Measurements from ENCODE around the gene SBF1. TPM values are rescaled to one million over a fixed set of nuclear protein-coding genes. Genes with fewer than 3 reads are reported as not detected.

The SBF1 gene
- total RNA-seq, 2 donors from 2014 or later = 99.3 to 99.8 TPM

GRCh38 chr22:50513175-50513574 lies 38.3 kb upstream of the SBF1 start:
- peak overlapping the region in 1 of 2 donors; percentile 75 for H3K27ac Mint-ChIP-seq
- peaks cover 19 to 21% of the 10 kb centered on the region in 2 donors for H3K36me3 Mint-ChIP-seq
- DNase-seq (ENCODE audit: low spot score in 2 of 2) = no peak
- no peak for ATAC-seq
- no peaks in the 10 kb centered on the region for H3K9me3 Mint-ChIP-seq

DNA sequence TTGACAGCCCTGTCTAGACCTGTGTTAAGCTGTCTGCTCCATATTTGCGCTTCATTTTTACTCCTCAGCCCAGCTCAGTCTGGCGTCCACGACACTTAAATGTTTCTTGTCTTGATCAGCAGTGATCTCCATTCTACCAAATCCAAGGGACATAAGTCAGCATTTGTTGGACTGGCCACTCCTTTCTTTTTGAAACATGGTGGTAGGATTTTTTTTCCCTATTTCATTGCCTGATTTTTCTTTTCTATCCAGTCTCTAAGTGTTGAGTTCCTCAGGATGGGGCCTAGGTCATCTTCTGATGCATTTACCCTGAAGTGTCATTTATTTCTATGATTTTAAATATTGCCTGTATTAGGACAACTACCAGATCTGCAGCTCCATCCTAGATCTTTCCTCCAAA lies 34.1 kb upstream of the SBF1 start:
- H3K9me3 Mint-ChIP-seq = no peaks in the 10 kb centered on the region
- no peak for ATAC-seq
- H3K27ac Mint-ChIP-seq = peak overlapping the region; percentile 89 to 94
- DNase-seq (ENCODE audit: low spot score in 2 of 2) = no peak
- peaks cover 12 to 29% of the 10 kb centered on the region in 2 donors for H3K36me3 Mint-ChIP-seq

GRCh38 chr22:50507991-50508884 lies 33.4 kb upstream of the SBF1 start, which contains the start of gene NCAPH2:
TSS of gene NCAPH2 (plus strand) at chr22:50508224. CDS start at chr22:50508338, 114 bp downstream.
- Mint-ChIP-seq H3K27ac (peak within 1 kb of the TSS; percentile 89 to 98), H3K36me3 (peaks cover 12 to 29% of the 10 kb centered on the region in 2 donors), H3K9me3 (no peaks in the 10 kb centered on the region)
- DNase-seq (ENCODE audit: low spot score in 2 of 2) (peak; percentile 97 to 99), ATAC-seq (peak; percentile 70 to 78)

GRCh38 chr22:50507421-50507990 lies 32.7 kb upstream of the SBF1 start, which contains the start of gene LMF2:
TSS of gene LMF2 (minus strand) at chr22:50507702. CDS start at chr22:50507675, 27 bp downstream.
- Mint-ChIP-seq H3K9me3 (no peaks in the 10 kb centered on the region), H3K36me3 (peaks cover 12 to 27% of the 10 kb centered on the region in 2 donors), H3K27ac (peak within 1 kb of the TSS; percentile 89 to 98)
- DNase-seq (ENCODE audit: low spot score in 2 of 2) (peak; percentile 91 to 93), ATAC-seq (peak; percentile 83 to 86)

DNA sequence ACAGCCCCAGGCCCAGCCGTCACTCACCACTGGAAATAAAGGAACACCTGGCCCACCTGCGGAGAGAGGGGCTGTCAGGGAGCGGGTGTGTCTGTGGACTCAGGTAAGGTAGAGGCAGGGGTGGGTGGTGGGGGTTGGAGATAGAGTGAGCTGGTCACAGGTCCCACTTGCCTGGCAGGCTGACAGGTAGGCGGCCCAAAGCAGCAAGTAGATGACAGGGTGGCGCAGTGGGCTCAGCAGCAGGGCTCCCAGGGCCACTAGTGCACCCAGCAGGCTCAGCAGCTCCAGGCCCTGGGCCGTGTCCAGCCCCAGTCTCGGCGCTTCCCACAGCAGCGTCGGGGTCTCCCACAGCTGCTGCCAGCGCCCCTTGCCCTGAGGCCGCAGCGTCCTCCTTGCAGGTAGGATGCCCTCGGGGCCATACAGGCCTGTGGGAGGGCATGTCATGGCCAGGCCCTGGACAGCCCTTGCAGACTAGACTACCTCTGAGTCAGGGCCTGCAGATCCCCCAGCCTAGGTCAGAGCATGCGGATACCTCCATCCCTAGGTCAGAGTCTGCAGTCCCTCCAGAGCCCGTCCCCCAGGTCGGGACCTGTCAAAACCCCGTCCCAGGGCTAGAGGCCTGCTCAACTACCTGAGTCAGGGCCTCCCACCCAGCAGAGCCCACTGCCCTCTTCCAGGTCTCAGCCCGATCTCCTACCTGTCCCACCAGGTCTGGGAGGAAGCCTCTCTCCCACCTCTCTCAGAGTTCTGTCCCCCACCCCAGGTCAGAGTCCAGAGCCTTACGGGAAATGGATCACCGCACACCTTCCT lies 32.0 kb upstream of the SBF1 start:
- Mint-ChIP-seq H3K9me3 (no peaks in the 10 kb centered on the region), H3K27ac (peak overlapping the region; percentile 89 to 98), H3K36me3 (peaks cover 12 to 22% of the 10 kb centered on the region in 2 donors)
- peak in 1 of 2 donors; percentile 9 for ATAC-seq
- no peak for DNase-seq (ENCODE audit: low spot score in 2 of 2)

GRCh38 chr22:50505776-50506610 lies 31.2 kb upstream of the SBF1 start:
- ATAC-seq (no peak), DNase-seq (ENCODE audit: low spot score in 2 of 2) (no peak)
- peaks cover 12 to 22% of the 10 kb centered on the region in 2 donors for H3K36me3 Mint-ChIP-seq
- H3K27ac Mint-ChIP-seq = no peak overlapping the region
- H3K9me3 Mint-ChIP-seq = no peaks in the 10 kb centered on the region

- Mint-ChIP-seq H3K27ac (no peak overlapping the region), H3K36me3 (peaks cover 12 to 22% of the 10 kb centered on the region in 2 donors), H3K9me3 (no peaks in the 10 kb centered on the region)
- ATAC-seq (no peak), DNase-seq (ENCODE audit: low spot score in 2 of 2) (no peak)
Observed at GRCh38 chr22:50505276-50505775, 30.5 kb upstream of the SBF1 start.

DNA sequence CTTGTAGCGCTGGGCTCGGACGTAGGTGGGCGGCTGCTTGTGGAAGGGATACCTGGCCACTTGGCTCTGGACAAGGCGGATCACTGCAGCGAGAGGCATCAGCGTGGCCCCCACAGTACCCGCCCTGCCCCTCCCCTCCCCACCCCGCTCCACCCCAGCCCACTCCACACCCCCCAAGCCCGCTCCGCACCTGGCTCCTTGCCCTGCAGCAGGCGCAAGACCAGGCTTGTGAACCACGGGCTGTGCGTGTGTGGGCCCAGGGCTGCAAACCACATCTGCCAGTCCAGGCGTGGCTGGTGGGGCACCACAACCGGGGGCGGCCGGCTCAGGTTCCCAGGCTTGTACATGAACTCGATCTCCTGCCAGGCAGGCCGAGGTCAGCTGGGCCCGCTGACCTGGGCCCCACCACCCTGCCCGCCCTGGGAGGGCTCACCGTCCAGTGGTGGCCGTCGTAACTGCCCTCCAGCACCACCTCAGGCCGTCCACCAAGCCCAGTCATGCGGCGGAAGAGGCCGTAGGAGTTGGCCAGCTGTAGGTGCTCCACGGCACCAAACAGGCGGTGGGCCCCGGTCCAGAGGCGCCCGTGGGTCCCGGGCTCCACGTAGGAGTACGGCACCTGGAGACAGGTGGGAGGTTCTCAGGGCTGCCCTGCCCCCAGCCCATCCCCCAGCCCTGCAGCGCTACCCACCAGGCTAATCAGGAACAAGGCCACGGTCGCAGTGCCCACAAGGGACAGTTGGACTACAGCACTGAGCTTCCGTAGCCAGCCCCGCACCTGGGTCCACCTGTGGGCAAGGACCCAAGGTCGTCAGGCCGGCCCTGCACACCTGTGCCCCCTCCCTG lies 29.8 kb upstream of the SBF1 start:
- Mint-ChIP-seq H3K9me3 (no peaks in the 10 kb centered on the region), H3K36me3 (peaks cover 12 to 21% of the 10 kb centered on the region in 2 donors), H3K27ac (no peak overlapping the region)
- no peak for DNase-seq (ENCODE audit: low spot score in 2 of 2)
- no peak for ATAC-seq

- ATAC-seq (no peak), DNase-seq (ENCODE audit: low spot score in 2 of 2) (no peak)
- no peaks in the 10 kb centered on the region for H3K9me3 Mint-ChIP-seq
- H3K27ac Mint-ChIP-seq = no peak overlapping the region
- H3K36me3 Mint-ChIP-seq = peaks cover 6 to 11% of the 10 kb centered on the region in 2 donors
Observed at GRCh38 chr22:50503475-50504145, 28.8 kb upstream of the SBF1 start.

GRCh38 chr22:50502628-50503474 lies 28.0 kb upstream of the SBF1 start:
- Mint-ChIP-seq H3K27ac (no peak overlapping the region), H3K36me3 (peaks cover 6 to 8% of the 10 kb centered on the region in 2 donors), H3K9me3 (no peaks in the 10 kb centered on the region)
- DNase-seq (ENCODE audit: low spot score in 2 of 2) (no peak), ATAC-seq (no peak)

DNA sequence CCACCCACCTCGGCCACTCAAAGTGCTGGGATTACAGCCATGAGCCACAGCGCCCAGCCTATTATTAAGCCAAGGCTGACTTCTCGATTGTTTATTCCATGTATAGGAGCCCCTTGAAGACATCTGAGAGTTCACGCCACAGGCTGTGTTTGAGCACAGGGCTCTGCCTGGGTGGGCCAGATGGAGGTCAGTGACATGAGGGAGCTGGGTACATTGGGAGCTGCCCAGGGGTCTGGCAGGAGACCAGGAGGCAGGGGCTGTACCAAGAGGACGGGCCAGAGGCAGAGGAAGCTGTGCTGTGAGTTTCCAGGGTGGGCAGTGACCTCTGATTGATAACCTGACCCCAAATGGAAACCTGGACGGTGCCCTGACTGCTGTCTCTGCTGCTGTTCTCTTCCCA lies 27.3 kb upstream of the SBF1 start:
- ATAC-seq = no peak
- peaks cover 2 to 4% of the 10 kb centered on the region in 2 donors for H3K36me3 Mint-ChIP-seq
- H3K27ac Mint-ChIP-seq = no peak overlapping the region
- no peak for DNase-seq (ENCODE audit: low spot score in 2 of 2)
- H3K9me3 Mint-ChIP-seq = no peaks in the 10 kb centered on the region

- no peak overlapping the region for H3K27ac Mint-ChIP-seq
- no peaks in the 10 kb centered on the region for H3K36me3 Mint-ChIP-seq
- no peak for DNase-seq (ENCODE audit: low spot score in 2 of 2)
- ATAC-seq = no peak
- no peaks in the 10 kb centered on the region for H3K9me3 Mint-ChIP-seq
Observed at GRCh38 chr22:50500452-50500851, 25.6 kb upstream of the SBF1 start.

GRCh38 chr22:50498322-50498890 lies 23.6 kb upstream of the SBF1 start:
- peak in 1 of 2 donors; percentile 74 for DNase-seq (ENCODE audit: low spot score in 2 of 2)
- Mint-ChIP-seq H3K27ac (peak overlapping the region in 1 of 2 donors; percentile 50), H3K9me3 (no peaks in the 10 kb centered on the region), H3K36me3 (no peaks in the 10 kb centered on the region)
- ATAC-seq = peak; percentile 91
